ENCODE measurements around the gene NR6A1. TPM values are rescaled to one million over a fixed set of nuclear protein-coding genes. Genes with fewer than 3 reads are reported as not detected.

NR6A1 gene
- total RNA-seq, 2 donors from 2014 or later, result 0.71 to 4.6 TPM

GRCh38 chr9:124761710-124762109, 9.4 kb downstream of the NR6A1 start:
- DNase-seq (ENCODE audit: low spot score) (no peak), ATAC-seq (ENCODE audit: insufficient number of reproducible peaks, low FRiP score, low read depth) (no peak)
- no peaks in the 10 kb centered on the region for H3K36me3 ChIP-seq
- no peak for TF ChIP-seq CTCF (IDR thresholded peaks at IDR 0.05)
- H3K9me3 ChIP-seq, result no peaks in the 10 kb centered on the region
- no peaks in the 10 kb centered on the region for H3K4me1 ChIP-seq (ENCODE audit: control insufficient read depth in 1 of 2, low read depth in 2 of 2)
- no peak overlapping the region for H3K4me3 ChIP-seq
- H3K27me3 ChIP-seq (replicated peaks; ENCODE audit: insufficient read depth), result peaks cover 32% of the 10 kb centered on the region
- H3K27ac ChIP-seq, result no peak overlapping the region

- no peak for DNase-seq (ENCODE audit: low spot score)
Observed at GRCh38 chr9:124761196-124761595, 9.9 kb downstream of the NR6A1 start.

GRCh38 chr9:124760719-124761118, 10.4 kb downstream of the NR6A1 start:
- Histone ChIP-seq H3K4me3 (no peak overlapping the region), H3K27me3 (replicated peaks; ENCODE audit: insufficient read depth) (peaks cover 23% of the 10 kb centered on the region), H3K36me3 (no peaks in the 10 kb centered on the region), H3K27ac (no peak overlapping the region), H3K4me1 (ENCODE audit: control insufficient read depth in 1 of 2, low read depth in 2 of 2) (no peaks in the 10 kb centered on the region), H3K9me3 (no peaks in the 10 kb centered on the region)
- no peak for TF ChIP-seq CTCF (IDR thresholded peaks at IDR 0.05)
- ATAC-seq (ENCODE audit: insufficient number of reproducible peaks, low FRiP score, low read depth) (no peak), DNase-seq (ENCODE audit: low spot score) (no peak)

More at GRCh38 chr9:124761196-124761595, 9.9 kb downstream of the NR6A1 start:
- ATAC-seq (ENCODE audit: insufficient number of reproducible peaks, low FRiP score, low read depth), result no peak
- no peak overlapping the region for H3K4me3 ChIP-seq
- H3K9me3 ChIP-seq, result no peaks in the 10 kb centered on the region
- H3K27ac ChIP-seq, result no peak overlapping the region
- no peaks in the 10 kb centered on the region for H3K4me1 ChIP-seq (ENCODE audit: control insufficient read depth in 1 of 2, low read depth in 2 of 2)
- H3K36me3 ChIP-seq, result no peaks in the 10 kb centered on the region
- H3K27me3 ChIP-seq (replicated peaks; ENCODE audit: insufficient read depth), result peaks cover 28% of the 10 kb centered on the region
- no peak for TF ChIP-seq CTCF (IDR thresholded peaks at IDR 0.05)

- DNase-seq (ENCODE audit: low spot score) (no peak), ATAC-seq (ENCODE audit: insufficient number of reproducible peaks, low FRiP score, low read depth) (no peak)
- H3K9me3 ChIP-seq, result no peaks in the 10 kb centered on the region
- no peaks in the 10 kb centered on the region for H3K4me1 ChIP-seq (ENCODE audit: control insufficient read depth in 1 of 2, low read depth in 2 of 2)
- H3K27ac ChIP-seq, result no peak overlapping the region
- no peaks in the 10 kb centered on the region for H3K36me3 ChIP-seq
- no peak overlapping the region for H3K4me3 ChIP-seq
- no peak for TF ChIP-seq CTCF (IDR thresholded peaks at IDR 0.05)
- peaks cover 15% of the 10 kb centered on the region for H3K27me3 ChIP-seq (replicated peaks; ENCODE audit: insufficient read depth)
Observed at GRCh38 chr9:124759327-124759726, 11.8 kb downstream of the NR6A1 start.

- TF ChIP-seq CTCF (IDR thresholded peaks at IDR 0.05), result no peak
- Histone ChIP-seq H3K27me3 (replicated peaks; ENCODE audit: insufficient read depth) (peaks cover 15% of the 10 kb centered on the region), H3K27ac (no peak overlapping the region), H3K9me3 (no peaks in the 10 kb centered on the region), H3K36me3 (no peaks in the 10 kb centered on the region), H3K4me1 (ENCODE audit: control insufficient read depth in 1 of 2, low read depth in 2 of 2) (no peaks in the 10 kb centered on the region), H3K4me3 (no peak overlapping the region)
- ATAC-seq (ENCODE audit: insufficient number of reproducible peaks, low FRiP score, low read depth) (no peak), DNase-seq (ENCODE audit: low spot score) (no peak)
Observed at GRCh38 chr9:124758691-124759090, 12.4 kb downstream of the NR6A1 start.

All from thoracic aorta (tissue), 2 donors.